ENCODE data around the gene FOXRED2.

DNA sequence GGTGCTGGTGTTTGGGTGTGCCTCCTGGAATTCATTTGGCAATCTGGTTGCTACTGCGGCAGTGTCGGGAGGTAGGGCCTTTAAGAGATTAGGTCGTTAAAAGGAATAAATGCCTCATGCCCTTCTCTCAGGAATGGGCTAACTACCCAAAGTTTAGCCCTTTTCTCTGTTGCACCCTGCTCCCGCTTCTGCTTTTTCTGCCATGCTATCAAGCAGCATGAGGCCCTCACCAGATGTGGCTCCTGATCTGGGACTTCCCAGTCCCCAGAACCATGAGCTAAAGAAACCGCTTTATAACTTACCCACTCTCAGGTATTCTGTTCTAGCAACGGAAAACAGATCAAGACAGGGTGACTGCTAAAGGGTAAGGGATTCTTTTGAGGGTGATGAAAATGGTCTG lies 15.8 kb upstream of the FOXRED2 start:
- TF ChIP-seq, protein P1, sequence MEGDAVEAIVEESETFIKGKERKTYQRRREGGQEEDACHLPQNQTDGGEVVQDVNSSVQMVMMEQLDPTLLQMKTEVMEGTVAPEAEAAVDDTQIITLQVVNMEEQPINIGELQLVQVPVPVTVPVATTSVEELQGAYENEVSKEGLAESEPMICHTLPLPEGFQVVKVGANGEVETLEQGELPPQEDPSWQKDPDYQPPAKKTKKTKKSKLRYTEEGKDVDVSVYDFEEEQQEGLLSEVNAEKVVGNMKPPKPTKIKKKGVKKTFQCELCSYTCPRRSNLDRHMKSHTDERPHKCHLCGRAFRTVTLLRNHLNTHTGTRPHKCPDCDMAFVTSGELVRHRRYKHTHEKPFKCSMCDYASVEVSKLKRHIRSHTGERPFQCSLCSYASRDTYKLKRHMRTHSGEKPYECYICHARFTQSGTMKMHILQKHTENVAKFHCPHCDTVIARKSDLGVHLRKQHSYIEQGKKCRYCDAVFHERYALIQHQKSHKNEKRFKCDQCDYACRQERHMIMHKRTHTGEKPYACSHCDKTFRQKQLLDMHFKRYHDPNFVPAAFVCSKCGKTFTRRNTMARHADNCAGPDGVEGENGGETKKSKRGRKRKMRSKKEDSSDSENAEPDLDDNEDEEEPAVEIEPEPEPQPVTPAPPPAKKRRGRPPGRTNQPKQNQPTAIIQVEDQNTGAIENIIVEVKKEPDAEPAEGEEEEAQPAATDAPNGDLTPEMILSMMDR (conservative IDR thresholded peaks at IDR 0.05; ENCODE audit: low read length) = no peak
- TF ChIP-seq EZH2phosphoT487 (IDR thresholded peaks at IDR 0.05; ENCODE audit: borderline replicate concordance, low read depth, low read length) = no peak

Measured in OCI-LY7 (cell line).